GM21737 (cell line): Measurements from ENCODE around the gene ULK4.
"Not testable (repeated sequence)": the region's sequence is repeated elsewhere in the genome, so short reads cannot be mapped to it uniquely, and the experiment has no call there.

Source experiments
- ATAC-seq: cut with Tn5 transposase; IDR thresholded peaks from one replicate; pipeline ENCODE4 v1.9.1; 2021; ENCODE audit warnings: mild to moderate bottlenecking, moderate library complexity; ENCODE audit not compliant: unreplicated experiment

The ULK4 gene

DNA sequence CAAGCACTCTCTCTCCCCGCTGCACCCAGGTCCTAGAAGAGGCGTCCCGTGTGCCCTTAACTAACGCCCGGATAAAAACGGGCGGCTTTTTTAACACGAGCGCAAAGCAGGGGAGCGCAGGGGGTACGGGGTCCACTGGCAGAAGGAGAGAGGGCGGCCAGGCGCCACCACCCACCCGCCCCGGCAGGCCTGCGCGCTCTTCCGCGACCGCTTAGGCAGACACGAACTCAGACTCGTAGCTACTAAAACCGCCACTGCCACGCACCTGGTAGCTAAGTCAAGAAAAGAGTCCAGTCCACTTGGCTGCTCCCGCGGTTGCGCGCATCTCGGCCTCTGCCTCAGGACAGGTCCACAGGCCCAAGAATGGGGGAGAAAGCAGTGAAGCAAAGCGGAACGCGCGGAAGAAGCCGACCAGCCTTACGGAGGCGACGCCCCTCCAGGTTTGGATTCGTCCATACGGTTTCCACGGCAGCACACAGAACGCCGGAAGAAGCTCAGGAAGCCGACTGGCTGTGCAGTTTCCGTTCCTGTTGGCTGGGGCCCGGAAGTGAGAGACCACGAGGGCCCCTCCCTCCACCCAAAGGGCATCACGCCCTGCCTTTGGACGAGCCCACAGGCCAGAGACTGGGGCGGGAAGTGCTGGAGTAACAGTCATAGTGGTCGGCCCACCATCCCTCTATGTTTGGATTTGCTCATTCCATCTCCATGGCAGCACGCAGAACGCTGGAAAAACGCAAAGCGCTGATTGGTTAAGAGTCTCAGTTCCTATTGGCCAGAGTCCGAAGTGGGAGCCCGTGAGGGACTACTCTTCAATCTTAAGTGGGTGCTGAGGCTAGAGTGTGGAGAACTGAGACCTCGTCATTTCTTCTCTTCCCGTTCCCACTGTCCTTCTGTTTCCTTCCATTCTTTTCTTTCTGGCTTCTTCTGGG, at the start of gene ULK4:
TSS of gene ULK4 (minus strand) at position 353 of the 929 bp plus-strand sequence. CDS start 7,344 bp downstream, outside the sequence.
- ATAC-seq: peak; percentile 92

DNA sequence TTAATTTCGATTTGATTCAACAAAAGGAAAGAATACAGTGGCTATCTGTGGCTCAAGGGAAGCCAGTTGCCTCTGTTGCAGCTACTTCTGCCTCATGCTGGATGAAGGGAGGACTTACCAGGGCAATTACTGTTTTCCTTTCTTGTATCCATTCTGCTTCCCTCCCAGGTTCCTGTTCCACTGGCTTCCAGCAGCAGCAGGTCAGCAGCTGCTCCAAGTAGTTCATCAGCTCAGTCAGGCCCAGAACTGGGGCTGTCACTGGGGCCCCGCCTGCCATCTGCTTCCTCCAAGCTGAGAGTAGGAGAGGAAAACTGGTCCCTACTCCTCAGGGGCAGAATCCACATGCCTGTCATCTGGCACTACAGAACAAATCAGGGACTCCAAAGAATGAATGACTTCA, 48.6 kb upstream of the ULK4 start:
- ATAC-seq: no peak

DNA sequence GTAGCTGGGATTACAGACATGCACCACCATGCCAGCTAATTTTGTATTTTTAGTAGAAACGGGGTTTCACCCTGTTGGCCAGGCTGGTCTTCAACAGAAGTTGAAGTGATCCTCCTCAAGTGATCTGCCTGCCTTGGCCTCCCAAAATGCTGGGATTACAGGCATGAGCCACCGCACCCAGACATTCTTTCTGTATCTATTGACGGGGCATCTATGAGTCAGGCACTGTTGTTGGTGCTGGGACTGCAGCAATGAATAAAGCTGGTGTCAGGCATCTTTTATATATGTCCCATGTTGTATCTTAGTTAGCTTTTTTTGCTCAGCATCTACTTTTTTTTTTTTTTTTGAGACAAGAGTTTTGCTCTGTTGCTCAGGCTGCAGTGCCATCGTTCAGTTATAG, 47.6 kb upstream of the ULK4 start:
- ATAC-seq: no peak

- no peak for ATAC-seq
Measured at GRCh38 chr3:42007785-42008184, 45.9 kb upstream of the ULK4 start.

GRCh38 chr3:42005401-42005800, 43.5 kb upstream of the ULK4 start:
- ATAC-seq: no peak

DNA sequence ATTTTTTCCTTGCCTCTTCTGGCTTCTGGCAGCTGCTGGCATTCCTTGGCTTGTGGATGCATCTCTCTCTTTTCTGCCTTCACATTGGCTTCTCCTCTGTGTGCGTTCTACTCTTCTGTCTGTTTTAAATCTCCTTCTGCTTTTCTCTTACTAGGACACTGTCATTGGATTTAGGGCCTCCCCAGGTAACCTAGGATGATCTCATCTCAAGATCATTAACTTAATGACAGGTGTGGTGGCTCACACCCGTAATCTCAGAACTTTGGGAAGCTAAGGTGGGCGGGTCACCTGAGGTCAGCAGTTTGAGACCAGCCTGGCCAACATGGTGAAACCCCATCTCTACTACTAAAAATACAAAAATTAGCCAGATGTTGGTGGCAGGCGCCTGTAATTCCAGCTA, 40.9 kb upstream of the ULK4 start:
- no peak for ATAC-seq

DNA sequence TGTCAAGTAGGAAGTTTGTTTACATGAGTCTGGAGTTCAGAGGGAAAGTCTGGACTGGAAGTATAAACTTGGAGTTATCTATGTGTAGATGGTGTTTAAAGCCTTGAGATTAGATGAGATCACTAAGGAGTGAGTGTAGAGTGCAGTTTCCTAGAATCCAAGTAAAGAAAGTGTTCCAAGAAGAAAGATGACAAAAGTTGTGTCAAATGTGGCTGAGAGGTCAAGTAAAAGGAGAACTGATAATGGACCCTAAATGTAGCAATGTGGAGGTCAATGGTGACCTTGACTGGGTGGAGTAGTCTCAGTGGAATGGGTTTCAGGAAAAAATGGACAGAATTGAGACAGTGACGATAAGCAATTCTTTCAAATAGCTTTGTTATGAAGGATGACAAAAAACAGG, 39.9 kb upstream of the ULK4 start:
- ATAC-seq: no peak

- no peak for ATAC-seq
Measured at GRCh38 chr3:41999909-42000308, 38.0 kb upstream of the ULK4 start.

DNA sequence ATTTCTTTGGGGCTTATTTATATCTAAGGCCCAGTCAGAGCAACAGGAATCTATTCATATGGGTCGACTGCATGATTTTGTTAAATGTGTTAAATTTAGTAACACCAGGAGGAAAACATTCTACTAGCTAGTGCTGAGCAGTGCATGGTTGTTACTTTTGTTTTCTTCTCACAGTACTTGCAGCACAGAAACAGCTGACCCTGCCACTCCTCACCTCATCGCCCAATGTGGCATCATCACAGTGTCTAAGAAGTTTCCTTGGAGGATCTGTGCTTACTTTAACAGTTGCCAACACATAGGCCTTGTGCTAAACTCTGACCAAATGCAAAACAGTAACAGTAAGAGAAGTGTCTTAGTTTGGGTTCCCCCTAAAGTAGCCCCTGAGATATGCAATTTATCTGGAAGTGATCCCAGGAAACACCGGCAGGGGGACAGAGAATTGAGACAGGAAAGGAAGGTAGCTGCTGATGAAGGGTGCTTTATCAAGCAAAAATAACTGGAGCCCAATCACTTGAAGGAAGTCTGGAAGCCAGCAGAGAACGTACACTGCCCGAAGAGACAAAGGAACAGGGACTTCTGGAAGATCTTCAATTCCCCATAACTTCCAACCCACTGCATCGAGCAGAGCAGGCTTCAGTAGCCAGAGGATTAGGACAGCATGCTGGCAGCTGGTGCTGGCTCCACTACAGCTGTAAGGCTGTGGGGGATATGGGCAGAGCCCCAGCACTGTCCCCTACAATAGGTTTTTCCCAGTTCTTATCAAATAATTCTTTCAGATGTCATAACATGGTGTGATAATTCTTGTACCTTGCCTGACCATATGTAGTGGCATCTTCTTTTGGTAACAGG, 36.0 kb upstream of the ULK4 start:
- no peak for ATAC-seq

GRCh38 chr3:41991437-41991836, 29.5 kb upstream of the ULK4 start:
- no peak for ATAC-seq

DNA sequence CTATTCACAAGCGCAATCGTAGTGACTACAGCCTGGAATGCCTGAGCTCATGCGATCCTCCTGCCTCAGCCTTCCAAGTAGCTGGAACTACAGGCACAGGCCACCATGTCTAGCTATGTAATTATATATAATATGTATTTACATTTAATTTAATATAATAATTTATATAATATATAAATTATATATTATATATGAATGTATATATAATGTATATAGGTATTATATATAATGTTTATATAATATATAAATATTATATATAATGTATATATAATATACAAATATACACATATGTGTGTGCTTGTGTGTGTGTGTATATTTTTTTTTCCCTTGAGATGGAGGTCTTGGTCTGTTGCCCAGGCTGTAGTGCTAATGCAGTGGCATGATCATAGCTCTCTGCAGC, 27.6 kb upstream of the ULK4 start:
- no peak for ATAC-seq

- no peak for ATAC-seq
Measured at GRCh38 chr3:41987627-41988026, 25.7 kb upstream of the ULK4 start.

DNA sequence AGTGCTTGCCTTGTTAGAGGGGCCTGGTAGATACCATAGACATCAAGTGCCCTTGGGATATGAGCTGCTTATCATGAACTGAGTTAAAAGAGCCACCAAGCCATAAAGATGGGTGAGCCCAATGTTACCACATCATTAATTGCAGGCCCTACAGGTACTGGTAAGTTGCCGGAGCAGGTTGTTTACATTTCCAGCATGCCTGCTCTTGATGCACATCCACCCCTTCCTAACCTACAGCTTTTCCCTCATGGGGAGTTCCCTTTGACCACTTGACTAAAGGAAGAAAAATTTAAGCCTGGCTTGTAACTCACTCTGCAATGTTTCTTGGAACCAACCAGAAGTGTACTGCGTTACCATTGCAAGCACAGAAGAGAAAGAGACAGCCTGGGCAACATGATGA, 24.7 kb upstream of the ULK4 start:
- ATAC-seq: no peak

GRCh38 chr3:41985018-41985417, 23.1 kb upstream of the ULK4 start:
- ATAC-seq: no peak

DNA sequence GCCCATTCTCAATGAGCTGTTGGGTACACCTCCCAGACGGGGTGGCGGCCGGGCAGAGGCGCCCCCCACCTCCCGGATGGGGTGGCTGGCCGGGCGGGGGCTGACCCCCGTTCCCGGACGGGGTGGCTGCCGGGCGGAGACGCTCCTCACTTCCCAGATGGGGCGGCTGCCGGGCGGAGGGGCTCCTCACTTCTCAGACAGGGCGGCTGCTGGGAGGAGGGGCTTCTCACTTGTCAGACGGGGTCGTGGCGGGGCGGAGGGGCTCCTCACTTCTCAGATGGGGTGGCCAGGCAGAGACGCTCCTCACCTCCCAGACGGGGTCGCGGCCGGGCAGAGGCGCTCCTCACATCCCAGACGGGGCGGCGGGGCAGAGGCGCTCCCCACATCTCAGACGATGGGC, 21.2 kb upstream of the ULK4 start:
- not testable (repeated sequence) for ATAC-seq

DNA sequence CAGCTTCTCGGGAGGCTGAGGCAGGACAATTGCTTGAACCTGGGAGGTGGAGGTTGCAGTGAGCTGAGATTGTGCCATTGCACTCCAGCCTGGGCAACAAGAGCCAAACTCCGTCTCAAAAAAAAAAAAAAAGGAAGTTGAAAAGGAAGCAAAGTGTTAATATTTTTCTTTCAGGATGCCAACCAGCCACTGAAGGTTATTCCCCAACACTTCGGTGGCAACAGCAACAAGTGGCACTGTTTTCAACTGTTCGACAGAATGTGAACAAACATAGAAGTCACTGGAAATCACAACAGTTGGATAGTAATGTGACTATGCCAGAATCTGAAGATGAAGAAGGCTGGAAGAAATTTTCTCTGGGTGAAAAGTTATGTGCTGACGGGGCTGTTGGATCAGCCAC, 15.5 kb upstream of the ULK4 start:
- ATAC-seq: not testable (repeated sequence)

DNA sequence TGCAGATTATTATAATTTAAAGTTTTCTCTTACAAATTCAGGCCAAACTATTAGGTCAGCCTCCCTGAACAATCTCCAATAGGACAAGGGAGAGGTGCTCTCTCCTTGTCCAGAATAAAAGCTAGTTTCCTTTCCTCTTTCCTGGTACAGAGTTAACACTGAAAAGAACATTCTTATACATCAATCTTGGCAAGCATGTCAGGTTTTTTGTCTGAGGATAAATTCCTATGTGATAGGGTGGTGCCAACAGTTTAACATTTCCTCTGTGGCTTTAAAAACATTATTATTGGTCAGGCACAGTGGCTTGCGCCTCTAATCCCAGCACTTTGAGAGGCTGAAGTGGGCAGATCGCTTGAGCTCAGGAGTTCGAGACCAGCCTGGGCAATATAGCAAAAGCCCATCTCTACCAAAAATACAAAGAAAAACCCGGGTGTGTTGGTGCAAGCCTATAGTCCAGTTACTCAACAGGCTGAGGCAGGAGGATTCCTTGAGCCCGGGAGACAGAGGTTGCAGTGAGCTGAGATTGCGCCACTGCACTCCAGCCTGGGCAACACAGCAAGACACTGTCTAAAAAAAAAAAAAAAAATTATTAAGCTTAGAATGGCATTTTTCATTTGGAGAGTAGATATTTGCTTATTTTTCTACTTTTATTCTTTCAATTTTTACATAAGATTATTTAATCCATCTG, 13.7 kb upstream of the ULK4 start:
- ATAC-seq: no peak

- no peak for ATAC-seq
Measured at GRCh38 chr3:41974223-41974622, 12.3 kb upstream of the ULK4 start.

DNA sequence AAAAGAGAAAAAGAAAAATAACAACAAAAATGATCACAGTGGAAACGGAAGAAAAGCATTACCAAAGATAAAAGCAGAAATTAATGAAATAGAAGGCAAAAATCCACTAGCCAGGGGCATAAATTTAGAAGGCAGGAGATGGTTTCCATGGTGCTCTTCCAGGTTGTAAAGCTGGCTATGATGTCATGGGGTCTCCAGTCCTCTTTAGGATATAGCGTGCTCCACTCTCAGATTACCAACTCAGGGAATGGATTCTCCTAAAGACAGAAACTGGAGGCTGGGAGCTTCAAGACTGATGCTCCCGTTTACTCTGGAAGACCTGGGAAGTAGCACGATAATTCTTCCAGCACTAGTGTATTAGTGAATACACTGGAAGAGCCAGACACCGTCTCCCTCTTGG, 10.9 kb upstream of the ULK4 start:
- no peak for ATAC-seq

DNA sequence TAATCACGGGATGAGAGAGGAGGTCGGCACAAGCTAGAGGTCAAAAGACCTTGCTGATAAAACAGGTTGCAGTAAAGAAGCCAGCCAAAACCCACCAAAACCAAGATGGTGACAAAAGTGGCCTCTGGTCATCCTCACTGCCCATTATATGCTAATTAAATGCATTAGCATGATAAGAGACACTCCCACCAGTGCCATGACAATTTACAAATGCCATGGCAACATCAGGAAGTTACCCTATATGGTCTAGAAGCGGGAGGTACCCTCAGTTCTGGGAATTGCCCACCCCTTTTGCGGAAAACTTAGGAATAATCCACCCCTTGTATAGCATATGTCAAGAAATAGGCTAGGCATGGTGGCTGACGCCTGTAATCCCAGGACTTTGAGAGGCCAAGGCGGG, 4.3 kb upstream of the ULK4 start:
- no peak for ATAC-seq

- ATAC-seq: no peak
Measured at GRCh38 chr3:41963823-41964222, 1.9 kb upstream of the ULK4 start.
